HG03520 (cell line): ENCODE data around the gene XRN1.
A peak's percentile ranks its signal among the peaks of the same experiment; 100 is the strongest.
"Not testable (repeated sequence)": the region's sequence is repeated elsewhere in the genome, so short reads cannot be mapped to it uniquely, and the experiment has no call there.

Source experiments
- ATAC-seq: cut with Tn5 transposase; IDR thresholded peaks from one replicate; pipeline ENCODE4 v1.9.1; 2021; ENCODE audit warnings: mild to moderate bottlenecking, moderate library complexity; ENCODE audit not compliant: unreplicated experiment

Gene XRN1

GRCh38 chr3:142447852-142448823 lies at the start of gene XRN1:
Gene XRN1 (minus strand): TSS chr3:142448037. CDS start chr3:142447944, 93 bp downstream.
- peak; percentile 84 for ATAC-seq

GRCh38 chr3:142495103-142495502 lies 47.3 kb upstream of the XRN1 start:
- no peak for ATAC-seq

- ATAC-seq = no peak
Measured at GRCh38 chr3:142492184-142492583, 44.3 kb upstream of the XRN1 start.

- no peak for ATAC-seq
Measured at GRCh38 chr3:142489572-142490323, 41.9 kb upstream of the XRN1 start.

- no peak for ATAC-seq
Measured at GRCh38 chr3:142484912-142485435, 37.1 kb upstream of the XRN1 start.

- ATAC-seq = no peak
Measured at GRCh38 chr3:142481196-142481595, 33.4 kb upstream of the XRN1 start.

- no peak for ATAC-seq
Measured at GRCh38 chr3:142470826-142471225, 23.0 kb upstream of the XRN1 start.

- no peak for ATAC-seq
Measured at GRCh38 chr3:142468456-142468855, 20.6 kb upstream of the XRN1 start.

GRCh38 chr3:142467768-142468167 lies 19.9 kb upstream of the XRN1 start:
- no peak for ATAC-seq

- no peak for ATAC-seq
Measured at GRCh38 chr3:142460689-142461088, 12.9 kb upstream of the XRN1 start.

GRCh38 chr3:142459929-142460328 lies 12.1 kb upstream of the XRN1 start:
- ATAC-seq = no peak

GRCh38 chr3:142459096-142459495 lies 11.3 kb upstream of the XRN1 start:
- ATAC-seq = no peak

- ATAC-seq = no peak
Measured at GRCh38 chr3:142450881-142451280, 3.0 kb upstream of the XRN1 start.

GRCh38 chr3:142450189-142450588 lies 2.4 kb upstream of the XRN1 start:
- no peak for ATAC-seq

GRCh38 chr3:142447301-142447851 lies 461 bp downstream of the XRN1 start:
- peak; percentile 21 for ATAC-seq

GRCh38 chr3:142445816-142446254 lies 2.0 kb downstream of the XRN1 start:
- peak; percentile 41 for ATAC-seq

GRCh38 chr3:142444343-142444742 lies 3.5 kb downstream of the XRN1 start:
- ATAC-seq = no peak

GRCh38 chr3:142443060-142443459 lies 4.8 kb downstream of the XRN1 start:
- not testable (repeated sequence) for ATAC-seq

GRCh38 chr3:142439499-142440220 lies 8.2 kb downstream of the XRN1 start:
- ATAC-seq = not testable (repeated sequence)

GRCh38 chr3:142438096-142438495 lies 9.7 kb downstream of the XRN1 start:
- ATAC-seq = not testable (repeated sequence)
